HG02678 (cell line): ENCODE measurements around the gene SPECC1L.
"Not testable (repeated sequence)": the region's sequence is repeated elsewhere in the genome, so short reads cannot be mapped to it uniquely, and the experiment has no call there.

Experiments used
- ATAC-seq: cut with Tn5 transposase; IDR thresholded peaks from one replicate; pipeline ENCODE4 v1.9.1; 2021; ENCODE audit warnings: mild to moderate bottlenecking, moderate library complexity; ENCODE audit not compliant: unreplicated experiment

Gene SPECC1L

DNA sequence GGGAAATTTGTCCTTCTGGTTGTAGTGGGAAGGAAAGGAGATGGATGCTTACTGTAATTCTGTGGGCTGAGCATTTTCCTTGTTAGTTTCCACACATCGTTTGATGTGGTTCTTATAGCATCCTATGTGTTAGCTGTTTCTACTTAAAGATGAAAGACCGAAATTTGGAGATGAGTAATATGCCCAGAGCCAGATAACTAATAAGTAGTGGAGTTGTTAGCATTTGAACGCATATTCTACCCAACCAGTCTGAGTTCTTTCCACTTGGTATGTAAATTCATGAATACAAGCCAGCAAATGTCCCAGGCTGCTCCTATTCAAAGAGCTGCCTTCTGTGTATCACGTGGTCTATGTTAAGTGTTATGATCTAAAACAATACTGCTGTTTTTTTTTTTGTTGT lies 14.6 kb downstream of the SPECC1L start:
- no peak for ATAC-seq

GRCh38 chr22:24287212-24287611 lies 16.6 kb downstream of the SPECC1L start:
- ATAC-seq, result not testable (repeated sequence)

DNA sequence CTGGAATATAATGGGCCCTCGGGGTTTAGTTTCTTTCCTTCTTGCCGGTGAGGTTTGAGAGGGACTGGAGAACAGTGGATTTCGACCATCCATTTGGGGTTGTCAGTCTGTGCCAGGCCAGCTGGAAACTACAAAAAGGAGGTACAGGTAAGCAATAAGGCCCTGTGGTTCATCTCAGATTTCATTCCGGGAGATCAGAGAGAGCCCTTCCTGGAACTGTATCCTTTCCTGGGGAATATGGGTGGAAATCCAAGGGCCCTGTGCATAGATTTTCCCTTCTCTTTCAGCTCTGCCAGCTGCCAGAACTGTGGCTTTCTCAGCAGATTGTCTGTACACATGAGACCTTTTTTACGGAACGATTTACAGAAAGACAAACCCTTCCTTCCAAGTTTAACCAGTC lies 17.2 kb downstream of the SPECC1L start:
- not testable (repeated sequence) for ATAC-seq

DNA sequence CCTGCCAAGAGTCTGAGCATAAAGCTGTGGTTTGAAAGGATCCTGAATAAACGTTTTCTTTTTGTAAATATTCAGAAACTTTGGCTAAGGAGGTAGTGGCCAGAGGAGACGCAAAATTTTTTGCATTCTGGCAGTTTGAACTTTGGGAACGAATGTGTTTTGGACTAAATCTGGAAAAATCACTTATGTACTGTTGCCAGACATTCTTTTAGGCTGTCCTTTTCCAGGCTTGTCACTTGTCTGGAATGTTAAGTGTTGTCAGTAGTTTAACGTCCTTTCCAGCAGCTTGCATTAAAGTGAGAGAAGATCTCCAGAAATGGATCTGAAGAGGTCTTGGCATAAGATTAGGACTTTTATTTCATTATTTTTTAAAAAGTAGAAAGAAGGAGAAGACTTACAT lies 18.5 kb downstream of the SPECC1L start:
- ATAC-seq, result no peak

- ATAC-seq, result no peak
Observed at GRCh38 chr22:24289741-24290163, 19.1 kb downstream of the SPECC1L start.

- ATAC-seq, result no peak
Observed at GRCh38 chr22:24290459-24290858, 19.8 kb downstream of the SPECC1L start.

GRCh38 chr22:24291515-24292201 lies 21.0 kb downstream of the SPECC1L start:
- no peak for ATAC-seq

GRCh38 chr22:24292202-24292830 lies 21.7 kb downstream of the SPECC1L start:
- ATAC-seq, result not testable (repeated sequence)

GRCh38 chr22:24294913-24295312 lies 24.3 kb downstream of the SPECC1L start:
- ATAC-seq, result not testable (repeated sequence)

- ATAC-seq, result not testable (repeated sequence)
Observed at GRCh38 chr22:24298497-24299155, 28.0 kb downstream of the SPECC1L start.

- ATAC-seq, result not testable (repeated sequence)
Observed at GRCh38 chr22:24300522-24300921, 29.9 kb downstream of the SPECC1L start.

DNA sequence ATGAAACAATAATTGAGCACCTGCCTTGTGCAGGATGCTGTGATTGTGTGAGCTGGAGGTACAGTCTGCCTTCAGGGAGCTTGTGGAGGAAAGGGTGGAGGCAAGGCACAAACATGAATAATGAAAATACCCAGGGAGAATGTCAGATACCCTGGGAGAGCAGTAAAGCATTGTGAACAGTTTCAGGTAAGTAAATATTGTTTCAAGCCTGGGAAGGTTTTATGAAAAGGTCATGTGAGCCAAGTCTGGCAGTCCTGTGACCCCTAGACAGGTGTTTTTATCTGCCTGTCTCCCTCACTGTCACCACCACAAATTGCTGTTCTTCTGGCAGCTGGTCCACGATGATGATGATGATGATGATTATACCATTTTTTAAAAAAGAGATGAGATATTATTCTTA lies 32.0 kb downstream of the SPECC1L start:
- no peak for ATAC-seq

GRCh38 chr22:24303007-24303406 lies 32.4 kb downstream of the SPECC1L start:
- no peak for ATAC-seq

- no peak for ATAC-seq
Observed at GRCh38 chr22:24304062-24304675, 33.5 kb downstream of the SPECC1L start.

DNA sequence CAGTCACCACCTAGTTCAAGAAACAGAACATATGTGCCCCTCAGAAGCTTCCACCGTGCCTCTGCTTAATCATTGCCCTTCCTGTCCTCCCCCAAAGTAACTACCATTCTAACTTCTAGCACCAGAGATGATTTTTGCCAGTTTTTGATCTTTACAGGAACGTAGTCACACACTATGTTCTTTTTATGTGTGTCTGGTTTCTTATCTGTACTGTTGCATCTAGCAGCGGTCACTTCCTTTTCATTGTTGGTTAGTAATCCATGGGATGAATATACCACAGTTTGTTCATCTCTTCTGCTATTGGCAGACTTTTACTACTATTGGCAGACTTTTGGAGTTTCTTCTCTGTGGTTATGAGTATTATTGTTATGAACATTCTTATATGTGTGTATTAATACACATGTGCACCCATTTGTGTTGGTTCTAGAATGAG lies 34.6 kb downstream of the SPECC1L start:
- no peak for ATAC-seq

GRCh38 chr22:24310969-24311368 lies 40.3 kb downstream of the SPECC1L start:
- no peak for ATAC-seq

DNA sequence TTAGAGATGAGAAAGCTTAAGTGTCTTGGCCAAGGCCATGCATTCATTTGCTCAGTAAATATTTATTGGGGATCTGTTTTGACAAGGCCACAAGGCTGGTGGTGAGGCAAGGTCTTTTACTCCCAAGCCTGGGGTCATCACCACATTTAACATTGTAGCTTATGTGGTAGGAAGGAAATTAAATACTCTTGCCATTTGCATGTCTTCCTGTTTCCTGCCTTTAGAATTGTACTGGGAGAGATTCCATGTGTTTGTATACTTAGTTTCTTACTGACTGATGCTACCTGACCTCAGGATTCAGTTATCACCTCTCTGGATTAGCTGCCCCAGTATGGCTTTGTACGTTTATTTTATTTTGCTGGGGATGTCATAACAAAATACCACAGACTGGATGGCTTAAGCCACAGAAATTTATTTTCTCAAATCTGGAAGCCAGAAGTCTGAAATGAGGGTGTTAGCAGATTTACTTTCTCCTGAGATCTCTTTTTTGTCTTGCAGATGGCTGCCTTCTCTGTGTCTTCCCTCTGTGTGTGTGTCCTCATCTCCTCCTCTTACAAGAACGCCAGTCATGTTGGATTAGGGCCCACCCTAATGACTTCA lies 44.8 kb downstream of the SPECC1L start:
- ATAC-seq, result no peak

- ATAC-seq, result not testable (repeated sequence)
Observed at GRCh38 chr22:24316264-24316663, 45.6 kb downstream of the SPECC1L start.

- ATAC-seq, result not testable (repeated sequence)
Observed at GRCh38 chr22:24317511-24317910, 46.9 kb downstream of the SPECC1L start.

DNA sequence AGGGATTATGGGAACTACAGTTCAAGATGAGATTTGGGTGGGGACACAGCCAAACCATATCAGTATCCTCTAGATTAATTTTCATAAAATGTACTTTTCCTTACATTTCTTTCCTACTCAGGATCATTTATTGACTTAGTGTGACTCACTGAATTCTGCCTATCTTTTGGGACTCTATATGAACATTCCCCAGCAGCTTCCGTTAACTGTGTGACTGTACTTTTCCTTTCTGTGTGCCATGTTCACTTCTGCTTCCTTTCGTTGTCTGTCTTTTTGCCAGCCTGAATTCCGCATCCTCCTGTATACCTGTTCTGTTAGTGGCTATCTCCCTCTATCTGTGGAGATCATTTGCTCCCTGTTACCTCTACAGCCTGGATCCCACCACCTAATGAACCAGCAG lies 48.8 kb downstream of the SPECC1L start:
- ATAC-seq, result no peak

DNA sequence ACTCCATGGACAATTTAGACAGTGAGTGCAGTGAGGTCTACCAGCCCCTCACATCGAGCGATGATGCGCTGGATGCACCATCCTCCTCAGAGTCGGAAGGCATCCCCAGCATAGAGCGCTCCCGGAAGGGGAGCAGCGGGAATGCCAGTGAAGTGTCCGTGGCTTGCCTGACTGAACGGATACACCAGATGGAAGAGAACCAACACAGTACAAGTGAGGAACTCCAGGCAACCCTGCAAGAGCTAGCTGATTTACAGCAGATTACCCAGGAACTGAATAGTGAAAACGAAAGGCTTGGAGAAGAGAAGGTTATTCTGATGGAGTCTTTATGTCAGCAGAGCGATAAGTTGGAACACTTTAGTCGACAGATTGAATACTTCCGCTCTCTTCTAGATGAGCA lies 51.4 kb downstream of the SPECC1L start:
- no peak for ATAC-seq
